MCF 10A (cell line): ENCODE data around the gene IL17RD. TPM values are rescaled to one million over a fixed set of nuclear protein-coding genes. Genes with fewer than 3 reads are reported as not detected.

Experiments
- BruUV-seq: library from RNA; stranded (reverse); fragments of 400-500 nt; replicated peaks from 2 replicates; lab custom pipeline; 2021; lab: Mats Ljungman, UMichigan
- CTCF ChIA-PET: fragments of 300-600 bp; sonication (Branson Sonifier 250); formaldehyde crosslinking; extraction: SDS; loops from one replicate; lab custom pipeline; 2021; ENCODE audit warnings: antibody characterized with exemption, inconsistent platforms; lab: Yijun Ruan, JAX
- POLR2A ChIA-PET: fragments of 300-600, 350-650 bp; sonication (Branson Sonifier 250); formaldehyde crosslinking; extraction: SDS; loops from one replicate; lab custom pipeline; 2020; ENCODE audit warnings: antibody characterized with exemption, inconsistent platforms; lab: Yijun Ruan, JAX
- DNase-seq: peaks from one replicate; pipeline ENCODE4 v3.0.0-alpha.2; 2018; ENCODE audit not compliant: unreplicated experiment
- H3K27ac Mint-ChIP-seq: one replicate; pipeline ENCODE4 v1.8.0; 2022; ENCODE audit warnings: mild to moderate bottlenecking, low read depth, mixed read lengths; ENCODE audit not compliant: unreplicated experiment
- H3K27me3 Mint-ChIP-seq: one replicate; pipeline ENCODE4 v1.8.0; 2022; ENCODE audit warnings: mixed read lengths; ENCODE audit not compliant: insufficient read depth, unreplicated experiment
- H3K36me3 Mint-ChIP-seq: one replicate; pipeline ENCODE4 v1.8.0; 2022; ENCODE audit warnings: mild to moderate bottlenecking, moderate library complexity, mixed read lengths; ENCODE audit not compliant: insufficient read depth, unreplicated experiment
- H3K4me1 Mint-ChIP-seq: one replicate; pipeline ENCODE4 v1.8.0; 2022; ENCODE audit warnings: mixed read lengths; ENCODE audit not compliant: insufficient read depth, unreplicated experiment
- H3K4me3 Mint-ChIP-seq: one replicate; pipeline ENCODE4 v1.8.0; 2022; ENCODE audit warnings: mild to moderate bottlenecking, moderate library complexity, mixed read lengths; ENCODE audit not compliant: unreplicated experiment
- H3K9me3 Mint-ChIP-seq: one replicate; pipeline ENCODE4 v1.8.0; 2022; ENCODE audit warnings: mixed read lengths; ENCODE audit not compliant: unreplicated experiment
- CTCF ChIP-seq: fragments of 200-600 bp; IDR thresholded peaks from one replicate; pipeline ENCODE4 v1.8.0; 2022; ENCODE audit warnings: antibody characterized with exemption, mild to moderate bottlenecking; ENCODE audit not compliant: unreplicated experiment
- intact Hi-C: fragments of 100-400 bp; cut with micrococcal nuclease; formaldehyde crosslinking; loops from 2 replicates; pipeline ENCODE4 v1.14.1; 2022
- total RNA-seq: library from RNA; stranded (reverse); gene quantifications from 2 replicates; pipeline ENCODE4 v1.2.3, GENCODE V29; 2022

The IL17RD gene
- total RNA-seq, 1 experiment from 2014 or later: 1.2 TPM

GRCh38 chr3:57095363-57095762 lies 69.8 kb downstream of the IL17RD start:
- CTCF ChIA-PET: interaction anchor here (0.6 to 2.5 kb wide), 4 partner anchors 75 to 203 kb away, joined by 3 to 14 read pairs (median 8); no protein-coding TSS in a partner anchor
- intact Hi-C loops: no loop called here

GRCh38 chr3:57094575-57094974 lies 70.6 kb downstream of the IL17RD start:
- POLR2A ChIA-PET: interaction anchor here (0.6 to 1.0 kb wide), 2 partner anchors 11 to 129 kb away, joined by 3 read pairs; no protein-coding TSS in a partner anchor
- H3K9me3 Mint-ChIP-seq: no peaks in the 10 kb centered on the region
- CTCF ChIA-PET: interaction anchor here (0.5 to 1.8 kb wide), 4 partner anchors 12 to 138 kb away, joined by 3 to 10 read pairs (median 3); no protein-coding TSS in a partner anchor

More at GRCh38 chr3:57095363-57095762, 69.8 kb downstream of the IL17RD start:
- TF ChIP-seq CTCF: no peak
- no peaks in the 10 kb centered on the region for H3K9me3 Mint-ChIP-seq
- H3K4me3 Mint-ChIP-seq: no peak overlapping the region
- no peaks in the 10 kb centered on the region for H3K27me3 Mint-ChIP-seq
- POLR2A ChIA-PET: interaction anchor here (0.6 kb wide), 1 partner anchor 302 kb away, joined by 3 read pairs; no protein-coding TSS in a partner anchor
- no peak for DNase-seq
- H3K36me3 Mint-ChIP-seq: no peaks in the 10 kb centered on the region
- no peak overlapping the region for H3K27ac Mint-ChIP-seq
- H3K4me1 Mint-ChIP-seq: peaks cover 6% of the 10 kb centered on the region
- BruUV-seq: no TSS peak

GRCh38 chr3:57093971-57094535 lies 71.1 kb downstream of the IL17RD start:
- Mint-ChIP-seq H3K9me3 (no peaks in the 10 kb centered on the region), H3K4me1 (peaks cover 6% of the 10 kb centered on the region), H3K27ac (no peak overlapping the region), H3K4me3 (no peak overlapping the region), H3K27me3 (no peaks in the 10 kb centered on the region), H3K36me3 (no peaks in the 10 kb centered on the region)
- no peak for DNase-seq
- BruUV-seq: no TSS peak
- no peak for TF ChIP-seq CTCF
- CTCF ChIA-PET: interaction anchor here (0.5 to 0.9 kb wide), 5 partner anchors 11 to 1853 kb away, joined by 3 read pairs; no protein-coding TSS in a partner anchor
- intact Hi-C loops: no loop called here
- POLR2A ChIA-PET: interaction anchor here (0.6 to 1.0 kb wide), 2 partner anchors 11 to 129 kb away, joined by 3 read pairs; no protein-coding TSS in a partner anchor

More at GRCh38 chr3:57094575-57094974, 70.6 kb downstream of the IL17RD start:
- Mint-ChIP-seq H3K27me3 (no peaks in the 10 kb centered on the region), H3K27ac (no peak overlapping the region), H3K4me3 (no peak overlapping the region), H3K36me3 (no peaks in the 10 kb centered on the region), H3K4me1 (peaks cover 6% of the 10 kb centered on the region)
- TF ChIP-seq CTCF: no peak
- no peak for DNase-seq
- BruUV-seq: no TSS peak
- intact Hi-C loops: no loop called here

GRCh38 chr3:57093489-57093888 lies 71.7 kb downstream of the IL17RD start:
- Mint-ChIP-seq H3K4me3 (no peak overlapping the region), H3K36me3 (no peaks in the 10 kb centered on the region), H3K9me3 (no peaks in the 10 kb centered on the region), H3K27ac (no peak overlapping the region), H3K4me1 (peaks cover 6% of the 10 kb centered on the region), H3K27me3 (no peaks in the 10 kb centered on the region)
- no peak for DNase-seq
- no peak for TF ChIP-seq CTCF
- intact Hi-C loops: no loop called here
- no TSS peak for BruUV-seq
- ChIA-PET CTCF (interaction anchor here (0.5 to 0.6 kb wide), 2 partner anchors 132 to 1852 kb away, joined by 3 read pairs; no protein-coding TSS in a partner anchor), POLR2A (no interaction called here)
